Type B pancreatic cell (in vitro differentiated cells): ENCODE data around the gene ERBB2. TPM values are rescaled to one million over a fixed set of nuclear protein-coding genes. Genes with fewer than 3 reads are reported as not detected.

Source experiments
- DNase-seq: peaks from one replicate; pipeline ENCODE4 v3.0.0; 2021; ENCODE audit warnings: mixed read lengths; ENCODE audit not compliant: unreplicated experiment; ENCODE audit errors: extremely low spot score
- H3K27ac Mint-ChIP-seq: 2 replicates; pipeline ENCODE4 v1.8.0; 2021; ENCODE audit warnings: mild to moderate bottlenecking, mixed read lengths
- H3K27me3 Mint-ChIP-seq: 2 replicates; pipeline ENCODE4 v1.8.0; 2021; ENCODE audit warnings: mixed read lengths
- H3K36me3 Mint-ChIP-seq: 2 replicates; pipeline ENCODE4 v1.8.0; 2021; ENCODE audit warnings: mixed read lengths
- H3K4me1 Mint-ChIP-seq: one replicate; pipeline ENCODE4 v1.8.0; 2021; ENCODE audit warnings: mixed read lengths; ENCODE audit not compliant: unreplicated experiment
- H3K4me3 Mint-ChIP-seq: 2 replicates; pipeline ENCODE4 v1.8.0; 2021; ENCODE audit warnings: mild to moderate bottlenecking, mixed read lengths
- H3K9me3 Mint-ChIP-seq: 2 replicates; pipeline ENCODE4 v1.8.0; 2021; ENCODE audit warnings: mixed read lengths
- total RNA-seq: library from RNA; stranded (reverse); gene quantifications from 2 replicates; pipeline ENCODE4 v1.2.1, GENCODE V29; 2021; ENCODE audit warnings: low replicate concordance
- TF ChIP-seq, protein P1 (sequence below): fragments of 200-600 bp; sonication (generic); conservative IDR thresholded peaks from 2 replicates; pipeline ENCODE4 v1.5.0; 2021; ENCODE audit warnings: antibody characterized with exemption, mild to moderate bottlenecking

The ERBB2 gene
- total RNA-seq, 1 donor from 2014 or later, result 123 TPM

DNA sequence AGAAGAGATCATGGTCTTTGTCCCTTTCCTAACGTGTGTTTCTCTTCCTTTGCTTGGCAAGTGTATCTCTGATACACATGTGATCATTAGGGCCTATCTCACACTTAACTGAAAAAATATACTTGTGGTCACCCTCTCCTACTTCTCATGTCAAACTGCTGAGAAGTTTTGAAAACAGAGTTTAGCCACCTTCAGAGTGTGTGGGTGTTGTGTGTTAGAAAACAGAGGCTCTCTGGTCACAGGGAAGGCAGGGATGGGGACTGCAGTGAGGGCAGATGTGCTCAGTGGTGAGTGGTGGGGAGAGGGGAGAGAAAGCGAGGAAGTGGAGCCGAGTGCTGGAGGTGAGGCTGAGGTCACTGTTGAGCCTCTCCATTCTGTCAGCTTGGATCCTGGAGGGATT is 67.3 kb downstream of the ERBB2 start:
- TF ChIP-seq, protein P1, sequence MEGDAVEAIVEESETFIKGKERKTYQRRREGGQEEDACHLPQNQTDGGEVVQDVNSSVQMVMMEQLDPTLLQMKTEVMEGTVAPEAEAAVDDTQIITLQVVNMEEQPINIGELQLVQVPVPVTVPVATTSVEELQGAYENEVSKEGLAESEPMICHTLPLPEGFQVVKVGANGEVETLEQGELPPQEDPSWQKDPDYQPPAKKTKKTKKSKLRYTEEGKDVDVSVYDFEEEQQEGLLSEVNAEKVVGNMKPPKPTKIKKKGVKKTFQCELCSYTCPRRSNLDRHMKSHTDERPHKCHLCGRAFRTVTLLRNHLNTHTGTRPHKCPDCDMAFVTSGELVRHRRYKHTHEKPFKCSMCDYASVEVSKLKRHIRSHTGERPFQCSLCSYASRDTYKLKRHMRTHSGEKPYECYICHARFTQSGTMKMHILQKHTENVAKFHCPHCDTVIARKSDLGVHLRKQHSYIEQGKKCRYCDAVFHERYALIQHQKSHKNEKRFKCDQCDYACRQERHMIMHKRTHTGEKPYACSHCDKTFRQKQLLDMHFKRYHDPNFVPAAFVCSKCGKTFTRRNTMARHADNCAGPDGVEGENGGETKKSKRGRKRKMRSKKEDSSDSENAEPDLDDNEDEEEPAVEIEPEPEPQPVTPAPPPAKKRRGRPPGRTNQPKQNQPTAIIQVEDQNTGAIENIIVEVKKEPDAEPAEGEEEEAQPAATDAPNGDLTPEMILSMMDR, result no peak
- peaks cover 15% of the 10 kb centered on the region for H3K27me3 Mint-ChIP-seq
- DNase-seq, result no peak

DNA sequence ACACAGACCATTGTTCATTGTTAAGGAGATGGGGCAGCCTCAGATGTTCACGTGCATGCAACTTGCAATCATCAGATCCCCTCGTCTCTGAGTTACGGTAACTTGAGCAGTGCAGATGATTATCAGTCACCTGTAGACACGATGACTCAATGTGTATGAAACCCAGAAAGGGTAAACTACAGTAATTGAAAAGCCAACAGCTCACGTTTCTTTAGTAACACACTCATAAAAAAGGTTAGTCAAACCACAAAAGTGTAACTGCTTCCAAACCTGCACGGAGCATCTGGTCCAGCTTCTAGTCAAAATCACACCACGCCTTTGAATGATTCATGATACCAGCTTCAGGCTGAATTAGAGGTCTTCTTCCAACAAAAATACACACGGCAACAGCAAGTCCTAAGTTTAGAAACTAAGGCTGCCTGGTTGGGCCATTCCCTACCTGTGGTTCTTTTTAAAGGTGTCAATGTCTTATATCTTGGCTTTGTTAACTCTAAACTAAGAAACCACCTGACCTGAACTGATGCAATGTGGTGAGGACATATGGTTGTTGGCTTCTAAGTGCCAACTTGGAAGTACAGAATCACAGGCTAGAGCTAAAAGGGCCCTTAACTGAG is 70.2 kb downstream of the ERBB2 start:
- peaks cover 5% of the 10 kb centered on the region for H3K4me1 Mint-ChIP-seq
- TF ChIP-seq, protein P1, result no peak
- H3K36me3 Mint-ChIP-seq, result no peaks in the 10 kb centered on the region
- H3K9me3 Mint-ChIP-seq, result no peaks in the 10 kb centered on the region
- H3K4me3 Mint-ChIP-seq, result no peak overlapping the region
- H3K27ac Mint-ChIP-seq, result no peak overlapping the region
- DNase-seq, result no peak
- peaks cover 13% of the 10 kb centered on the region for H3K27me3 Mint-ChIP-seq

More for the DNA sequence above, 67.3 kb downstream of the ERBB2 start:
- no peak overlapping the region for H3K27ac Mint-ChIP-seq
- no peaks in the 10 kb centered on the region for H3K36me3 Mint-ChIP-seq
- no peaks in the 10 kb centered on the region for H3K9me3 Mint-ChIP-seq
- peaks cover 5% of the 10 kb centered on the region for H3K4me1 Mint-ChIP-seq
- no peak overlapping the region for H3K4me3 Mint-ChIP-seq

DNA sequence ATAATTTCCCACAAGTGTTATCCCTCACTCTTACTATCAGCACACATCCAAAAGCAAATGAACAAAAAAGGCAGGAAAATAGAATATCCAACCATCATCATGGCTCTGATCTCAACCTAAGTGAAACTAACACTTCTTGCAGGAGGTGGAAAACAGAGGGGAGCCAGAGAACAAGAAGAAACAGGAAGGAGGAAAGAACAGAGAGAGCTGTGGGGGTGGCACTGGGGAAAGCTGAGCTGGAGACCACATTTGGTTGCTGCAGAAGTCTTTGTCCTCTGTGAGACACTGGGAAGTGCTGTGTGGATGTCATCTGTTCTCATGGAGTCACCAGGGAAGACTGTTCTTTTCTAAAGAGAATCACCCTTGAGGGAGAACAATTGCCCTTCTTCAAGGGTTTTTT is 72.6 kb downstream of the ERBB2 start:
- no peak for DNase-seq
- TF ChIP-seq, protein P1, result no peak
- H3K4me3 Mint-ChIP-seq, result no peak overlapping the region
- H3K36me3 Mint-ChIP-seq, result no peaks in the 10 kb centered on the region
- H3K27ac Mint-ChIP-seq, result no peak overlapping the region
- peaks cover 5% of the 10 kb centered on the region for H3K27me3 Mint-ChIP-seq
- H3K4me1 Mint-ChIP-seq, result peaks cover 5% of the 10 kb centered on the region
- no peaks in the 10 kb centered on the region for H3K9me3 Mint-ChIP-seq

DNA sequence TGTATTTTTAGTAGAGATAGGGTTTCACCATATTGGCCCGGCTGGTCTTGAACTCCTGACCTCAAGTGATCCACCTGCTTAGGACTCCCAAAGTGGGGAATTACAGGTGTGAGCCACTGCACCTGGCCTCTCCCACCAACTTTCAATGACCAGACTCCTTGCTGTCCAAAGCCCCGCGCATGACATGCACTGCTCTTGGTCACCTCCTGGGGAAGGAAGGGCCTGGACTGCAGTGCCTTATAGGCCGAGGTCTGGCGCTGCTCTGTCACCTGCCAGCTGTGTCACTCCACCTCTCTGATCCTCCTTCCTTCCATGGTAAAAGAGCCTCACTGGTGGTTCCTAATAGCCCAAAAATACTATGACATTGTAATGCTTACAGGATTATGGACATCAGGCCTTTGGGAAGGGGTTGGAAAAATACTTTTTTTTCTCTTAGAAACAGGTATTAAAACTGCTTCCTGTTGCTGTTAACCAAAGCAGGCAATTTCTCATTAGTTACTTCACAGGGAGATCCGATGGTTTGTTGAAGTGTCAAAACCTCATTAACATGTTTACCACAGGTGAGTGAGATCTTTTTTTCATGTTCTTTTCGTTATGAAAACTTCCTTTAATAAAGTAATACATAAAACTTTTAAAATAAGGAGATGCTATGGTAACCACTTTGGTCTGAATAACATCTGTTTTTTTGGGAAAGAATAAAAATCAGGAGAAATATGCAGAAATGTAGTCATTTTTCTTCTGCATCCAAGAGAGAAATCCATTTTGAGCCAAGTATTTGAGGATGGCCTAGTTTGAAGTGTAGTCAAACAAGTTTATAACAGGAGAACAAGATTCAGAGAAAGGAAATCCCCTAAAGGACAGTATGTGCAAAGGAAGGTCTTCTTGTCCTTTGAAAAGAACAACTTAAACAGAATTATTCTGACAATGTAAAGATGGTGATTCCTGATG is 73.4 kb downstream of the ERBB2 start:
- Mint-ChIP-seq H3K4me3 (no peak overlapping the region), H3K27me3 (peaks cover 11% of the 10 kb centered on the region), H3K4me1 (peaks cover 8% of the 10 kb centered on the region), H3K9me3 (no peaks in the 10 kb centered on the region), H3K36me3 (no peaks in the 10 kb centered on the region), H3K27ac (no peak overlapping the region)
- TF ChIP-seq, protein P1, result no peak
- DNase-seq, result no peak

DNA sequence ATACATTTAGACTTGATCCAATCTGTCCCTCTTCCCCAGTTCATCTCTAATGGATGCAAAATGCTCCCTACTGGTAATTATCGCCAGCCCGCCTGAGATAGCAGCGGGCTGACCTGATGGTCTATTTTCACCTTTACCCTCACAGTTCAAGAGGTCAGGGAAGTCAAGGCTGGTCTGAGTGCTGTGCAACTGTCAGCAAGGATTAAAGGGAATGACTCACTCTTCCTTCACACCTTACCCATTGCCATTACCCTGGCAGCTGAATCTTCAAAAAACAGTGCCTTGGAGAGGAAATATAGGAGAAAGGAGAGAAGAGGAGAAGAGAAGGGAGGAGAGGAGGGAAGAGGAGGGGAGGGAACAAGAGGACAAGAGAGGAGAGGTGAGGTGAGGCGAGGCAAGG is 74.2 kb downstream of the ERBB2 start:
- no peak for DNase-seq
- no peaks in the 10 kb centered on the region for H3K9me3 Mint-ChIP-seq
- no peak overlapping the region for H3K27ac Mint-ChIP-seq
- H3K4me3 Mint-ChIP-seq, result no peak overlapping the region
- TF ChIP-seq, protein P1, result no peak
- no peaks in the 10 kb centered on the region for H3K36me3 Mint-ChIP-seq
- H3K4me1 Mint-ChIP-seq, result peaks cover 5% of the 10 kb centered on the region
- peaks cover 11% of the 10 kb centered on the region for H3K27me3 Mint-ChIP-seq
